Stimulated activated CD4-positive, alpha-beta T cell treated with anti-CD3 and anti-CD28 coated beads, TNF-alpha, amount 100 ng/mL, for 4 hours (primary cell): ENCODE results near the gene TTBK1.
A peak's percentile ranks its signal among the peaks of the same experiment; 100 is the strongest.

ENCODE experiments used
- DNase-seq, 3 experiments: peaks; one replicate each; pipeline ENCODE4 v3.0.0-alpha.2; 2020; ENCODE audit warnings: low read depth in 3 of 3

Gene TTBK1

GRCh38 chr6:43271944-43272343 is 28.7 kb downstream of the TTBK1 start:
- no peak for DNase-seq

- DNase-seq = no peak
Observed at GRCh38 chr6:43273707-43274106, 30.4 kb downstream of the TTBK1 start.

- DNase-seq = no peak
Observed at GRCh38 chr6:43274127-43274915, 31.0 kb downstream of the TTBK1 start.

GRCh38 chr6:43274916-43275597 is 31.8 kb downstream of the TTBK1 start:
- peak in 1 of 3 experiments; percentile 20 for DNase-seq

- no peak for DNase-seq
Observed at GRCh38 chr6:43275801-43276576, 32.7 kb downstream of the TTBK1 start.

GRCh38 chr6:43276577-43277305 is 33.5 kb downstream of the TTBK1 start:
- DNase-seq = no peak

GRCh38 chr6:43277306-43277642 is 34.0 kb downstream of the TTBK1 start:
- no peak for DNase-seq

- DNase-seq = no peak
Observed at GRCh38 chr6:43277643-43278523, 34.6 kb downstream of the TTBK1 start.

- no peak for DNase-seq
Observed at GRCh38 chr6:43278524-43279078, 35.3 kb downstream of the TTBK1 start.

- no peak for DNase-seq
Observed at GRCh38 chr6:43280234-43280633, 37.0 kb downstream of the TTBK1 start.

GRCh38 chr6:43282060-43282459 is 38.8 kb downstream of the TTBK1 start:
- DNase-seq = no peak

- DNase-seq = no peak
Observed at GRCh38 chr6:43282636-43283513, 39.6 kb downstream of the TTBK1 start.

GRCh38 chr6:43283514-43283901 is 40.2 kb downstream of the TTBK1 start:
- DNase-seq = no peak

- DNase-seq = no peak
Observed at GRCh38 chr6:43283905-43284304, 40.6 kb downstream of the TTBK1 start.

- no peak for DNase-seq
Observed at GRCh38 chr6:43284991-43285781, 41.9 kb downstream of the TTBK1 start.

GRCh38 chr6:43285832-43286231 is 42.6 kb downstream of the TTBK1 start:
- no peak for DNase-seq

GRCh38 chr6:43286456-43286979 is 43.2 kb downstream of the TTBK1 start:
- DNase-seq = no peak

- DNase-seq = no peak
Observed at GRCh38 chr6:43286980-43287716, 43.9 kb downstream of the TTBK1 start.
